Measurements from ENCODE around the gene IL31. TPM values are rescaled to one million over a fixed set of nuclear protein-coding genes. Genes with fewer than 3 reads are reported as not detected.

IL31 gene
- total RNA-seq, 1 donor from 2014 or later, result not detected

DNA sequence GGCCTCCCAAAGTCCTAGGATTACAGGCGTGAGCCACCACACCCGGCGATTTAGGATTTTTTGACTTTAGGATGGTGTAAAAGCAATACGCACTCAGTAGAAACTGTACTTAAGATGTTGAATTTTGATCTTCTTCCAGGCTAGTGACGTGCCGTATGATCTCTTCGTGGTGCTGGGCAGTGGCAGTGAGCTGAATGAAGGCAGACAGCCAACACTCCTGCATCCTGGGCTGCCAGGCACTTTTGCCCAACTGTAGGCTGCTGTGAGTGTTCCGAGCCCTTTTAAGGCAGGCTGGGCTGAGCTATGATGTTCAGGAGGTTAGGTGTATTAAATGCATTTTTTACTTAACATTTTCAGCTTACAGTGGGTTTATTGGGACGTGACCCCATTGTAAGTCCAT is 21.3 kb downstream of the IL31 start:
- no peak for DNase-seq

DNA sequence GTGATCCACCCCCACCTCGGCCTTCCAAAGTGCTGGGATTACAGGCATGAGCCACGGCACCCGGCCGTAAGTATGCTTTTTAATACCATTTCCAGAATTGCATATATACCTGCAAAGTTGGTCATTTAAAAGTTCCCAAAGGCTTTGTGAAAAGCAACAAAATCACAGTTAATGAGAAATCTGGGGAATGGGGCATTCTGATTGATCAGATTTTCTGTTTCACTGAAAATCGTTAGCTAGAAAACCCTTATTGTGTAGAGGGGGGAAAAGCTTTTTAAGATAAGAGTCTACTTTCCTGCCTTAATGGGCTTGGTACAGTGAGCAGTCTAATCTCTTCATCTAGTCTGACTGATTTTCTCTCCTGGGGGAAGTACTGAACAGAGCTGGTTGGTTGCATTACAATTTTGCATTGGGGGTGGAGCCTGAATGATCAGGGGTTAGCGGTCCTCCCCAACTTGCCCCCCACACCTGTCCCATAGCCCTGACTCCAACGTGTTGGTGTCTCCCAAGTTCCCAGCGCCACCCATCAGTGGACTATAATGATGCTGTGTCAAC is 23.8 kb downstream of the IL31 start:
- no peak for DNase-seq

DNA sequence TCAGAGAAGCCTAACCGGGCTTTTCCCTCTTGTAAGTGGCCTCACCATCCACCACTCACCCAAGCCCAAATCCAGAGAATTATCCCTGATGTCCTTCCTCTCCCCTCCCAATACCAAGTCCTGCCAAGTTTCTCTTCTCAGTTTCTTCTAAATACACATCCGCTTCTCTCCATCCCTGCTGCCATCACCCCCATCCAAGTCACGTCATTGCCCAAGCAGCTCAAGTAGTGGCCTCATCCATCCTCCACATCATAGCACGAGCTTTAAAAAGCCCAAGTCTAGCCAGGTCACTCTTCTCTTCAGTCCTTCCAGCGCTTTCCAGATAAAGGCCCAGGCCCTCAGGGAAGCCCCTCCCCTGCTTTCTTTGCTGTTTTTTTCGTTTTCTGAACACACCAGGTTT is 25.4 kb downstream of the IL31 start:
- DNase-seq, result no peak

DNA sequence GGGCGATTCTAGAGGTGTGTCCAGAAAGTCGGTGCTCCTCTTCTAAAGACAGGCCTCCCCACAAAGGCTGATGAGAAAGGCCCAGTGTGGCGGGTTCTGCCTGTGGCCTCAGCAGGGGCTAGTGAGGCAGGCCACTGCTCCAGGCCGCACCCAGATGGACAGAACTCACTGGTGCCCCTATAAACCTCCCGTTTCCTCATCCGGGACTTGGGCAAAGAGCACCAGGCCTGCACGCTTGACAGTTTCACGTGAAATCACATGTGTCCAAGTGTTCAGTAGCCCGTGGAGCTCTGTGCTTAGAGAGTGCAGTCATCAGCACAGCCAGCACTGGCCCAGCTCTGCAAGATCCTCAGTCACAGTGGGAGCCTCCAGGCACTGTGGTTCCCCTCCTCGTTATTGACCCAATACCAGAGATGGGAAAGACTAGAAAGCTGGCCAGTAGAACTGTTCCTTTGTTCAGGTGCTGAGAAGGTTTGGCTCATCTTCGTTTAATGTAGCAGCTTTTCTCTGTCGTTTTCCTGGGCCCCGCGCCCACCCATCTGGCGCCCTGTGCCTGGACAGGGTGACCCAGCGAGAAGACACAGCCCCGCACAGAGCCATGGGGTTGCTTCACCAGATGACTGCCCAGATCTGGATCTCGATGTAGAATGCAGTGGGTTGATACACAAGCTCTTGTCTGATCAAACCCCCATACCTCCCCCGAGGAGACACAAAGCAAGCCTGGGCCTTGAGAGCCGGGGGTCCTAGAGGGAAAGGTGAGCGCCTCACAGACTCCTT is 26.3 kb downstream of the IL31 start:
- DNase-seq, result no peak

DNA sequence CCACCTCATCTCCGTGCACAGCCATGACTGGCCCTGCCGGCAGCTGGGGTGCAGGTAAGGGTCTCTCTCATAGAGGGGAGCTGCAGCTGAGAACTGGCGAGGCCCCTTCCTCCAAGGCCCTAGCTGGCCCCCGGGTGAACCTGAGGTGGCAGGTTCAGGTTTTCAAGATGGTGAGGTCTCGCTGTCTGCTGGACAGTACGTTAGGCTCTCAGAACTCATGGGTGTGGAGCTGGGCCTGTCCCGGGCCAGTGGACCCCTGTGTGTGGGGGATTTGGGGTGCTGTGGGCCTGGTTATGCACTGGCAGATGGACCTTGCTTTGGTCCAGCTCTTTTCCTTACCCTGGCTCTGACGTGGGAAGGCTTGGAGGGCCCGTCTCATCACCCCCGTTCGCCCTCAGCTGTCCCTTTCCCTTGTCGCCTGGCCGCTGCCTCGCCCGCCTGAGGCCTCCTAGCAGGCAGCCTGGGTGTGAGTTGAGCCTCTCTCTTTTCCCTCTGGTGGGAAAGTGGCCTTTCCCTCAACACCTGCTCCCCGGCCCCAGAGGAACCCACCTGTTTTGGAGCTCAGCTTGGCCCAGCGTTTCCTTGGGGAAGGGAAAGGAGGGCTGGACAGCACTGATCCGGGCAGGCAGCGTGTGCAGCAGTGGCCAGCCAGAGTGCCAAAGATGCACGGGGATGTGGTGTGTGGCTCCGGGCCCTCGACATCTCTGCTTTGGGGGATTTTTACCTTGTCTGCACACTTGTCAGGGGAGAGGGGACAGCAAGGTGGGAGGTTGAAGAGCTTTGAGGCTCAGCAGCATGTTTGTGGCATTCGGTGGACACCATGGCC is 28.3 kb downstream of the IL31 start:
- no peak for DNase-seq

DNA sequence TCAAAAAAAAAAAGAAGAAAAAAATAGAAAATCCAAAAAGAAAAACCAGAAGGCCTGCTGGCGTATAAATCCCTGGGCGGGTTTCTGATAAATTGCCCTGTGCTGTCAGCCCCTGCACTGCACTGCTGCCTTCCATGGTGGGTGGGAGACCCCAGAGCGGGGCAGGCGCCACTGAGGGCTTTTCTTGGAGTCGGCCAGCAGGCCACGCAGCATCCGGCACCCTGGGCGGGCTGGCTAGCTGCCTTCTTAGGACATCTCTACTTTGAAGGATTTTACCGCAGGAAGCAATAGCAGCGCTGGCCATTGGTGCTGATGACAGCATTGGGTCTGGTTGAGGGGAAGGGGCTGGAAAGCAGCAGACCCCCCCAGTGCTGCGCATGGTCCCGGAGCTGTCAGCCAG is 29.1 kb downstream of the IL31 start:
- no peak for DNase-seq

DNA sequence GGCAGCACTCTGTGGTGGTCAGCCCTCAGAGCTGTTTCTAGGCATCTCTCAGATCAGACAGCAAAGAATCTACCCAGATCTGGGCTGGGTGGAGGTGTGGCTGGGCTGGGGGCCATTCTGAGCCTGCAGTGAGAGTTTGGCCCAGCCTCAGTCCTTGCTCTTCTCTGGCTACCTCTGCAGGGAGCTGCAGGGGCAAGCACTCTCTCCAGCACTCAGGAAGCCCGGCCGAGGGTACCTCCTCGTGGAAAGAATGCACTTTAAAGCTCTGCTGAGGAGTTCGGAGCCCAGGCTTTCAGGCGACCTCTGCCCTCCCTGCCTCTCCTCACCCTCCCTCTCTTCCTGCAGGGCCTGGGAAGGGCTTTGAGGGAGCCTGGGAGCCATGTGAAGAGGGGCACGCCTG is 31.2 kb downstream of the IL31 start:
- DNase-seq, result no peak

DNA sequence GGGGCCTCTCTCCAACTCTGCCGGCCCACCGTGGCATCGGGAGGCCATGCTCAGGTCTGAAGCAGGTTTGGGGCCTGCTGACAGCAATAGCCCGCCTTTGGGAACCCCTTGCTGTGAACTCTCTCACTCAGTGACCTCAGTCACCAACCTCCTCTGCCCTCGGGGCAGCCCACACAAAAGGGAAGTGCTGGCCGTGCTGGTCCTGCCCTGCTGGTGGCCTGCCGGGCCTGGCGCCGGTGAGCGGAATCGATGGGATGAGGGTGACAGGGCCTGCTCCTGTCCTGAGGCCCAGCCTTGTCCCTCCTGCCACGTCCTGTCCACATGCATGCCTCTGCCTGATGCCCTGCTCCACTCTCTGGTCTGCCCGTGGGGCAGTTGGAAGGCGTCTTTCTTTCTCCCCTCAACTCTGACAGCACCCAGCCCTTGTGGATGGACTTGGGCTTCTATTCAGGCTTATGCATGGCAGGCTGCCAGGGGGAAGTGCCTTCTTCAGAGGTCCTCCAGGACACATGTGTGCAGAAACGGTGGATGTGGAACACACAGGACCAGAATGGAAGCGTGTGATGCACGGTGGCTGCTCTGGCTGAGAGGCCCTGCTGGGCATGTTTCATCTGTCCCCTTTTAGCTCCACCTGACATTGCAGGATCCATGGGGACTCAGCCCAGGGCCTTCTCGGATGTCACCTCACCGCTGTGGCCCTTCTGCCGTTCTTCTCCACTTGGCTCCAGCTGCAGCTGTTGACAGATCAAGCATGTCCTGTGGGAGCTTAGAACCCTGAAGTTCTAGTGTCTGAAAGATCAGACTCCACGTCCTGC is 31.9 kb downstream of the IL31 start:
- no peak for DNase-seq

DNA sequence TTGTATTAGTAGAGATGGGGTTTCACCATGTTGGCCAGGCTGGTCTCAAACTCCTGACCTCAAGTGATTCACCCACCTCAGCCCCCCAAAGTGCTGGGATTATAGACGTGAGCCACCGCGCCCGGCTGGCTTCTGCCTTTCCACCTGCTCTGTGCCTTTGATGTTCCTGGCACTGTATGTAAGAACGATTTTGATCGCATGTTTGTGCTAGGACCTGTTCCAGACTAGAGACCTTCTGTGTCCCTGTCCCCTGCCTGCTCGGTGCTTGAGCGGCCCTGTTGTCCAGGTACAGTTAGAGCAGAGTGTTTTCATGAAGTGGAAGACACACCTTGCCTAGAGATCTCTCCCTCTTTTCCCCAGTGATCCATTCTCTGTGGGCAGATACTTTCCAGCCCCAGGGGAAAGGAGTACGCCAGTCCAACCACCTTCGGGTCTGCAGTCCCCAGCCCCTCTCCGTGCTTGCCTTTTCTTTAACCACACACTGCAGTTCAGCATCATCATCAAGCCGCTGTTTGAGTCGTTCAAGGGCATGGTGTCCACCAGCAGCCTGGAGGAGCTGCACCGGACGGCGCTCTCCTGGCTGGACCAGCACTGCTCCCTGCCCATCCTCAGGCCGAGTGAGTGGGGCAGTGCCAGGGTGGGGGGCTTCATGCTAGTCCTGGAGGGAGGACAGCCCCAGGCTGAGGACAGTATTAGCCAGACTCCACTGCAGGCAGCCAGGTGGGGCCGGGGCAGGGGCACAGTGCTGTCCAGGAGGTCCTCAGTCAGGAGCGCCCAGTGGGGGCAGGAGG is 33.4 kb downstream of the IL31 start:
- no peak for DNase-seq

DNA sequence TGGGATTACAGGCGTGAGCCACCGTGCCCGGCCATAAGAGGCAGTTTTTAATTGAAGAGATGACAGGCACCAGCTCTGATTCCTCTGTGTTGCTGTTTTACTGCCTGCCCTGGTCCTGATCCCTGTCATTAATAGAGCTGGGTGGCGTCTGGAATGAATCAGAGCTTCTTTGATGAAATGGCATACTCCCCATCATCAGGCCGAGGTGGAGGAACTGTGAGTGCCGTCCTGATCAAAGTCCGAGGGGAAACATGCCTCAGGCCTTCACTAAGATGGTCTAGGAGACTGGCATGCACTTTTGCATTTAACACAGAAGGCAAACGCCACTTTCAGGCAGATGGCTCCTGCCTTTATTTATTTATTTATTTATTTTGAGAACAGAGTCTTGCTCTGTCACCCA is 34.1 kb downstream of the IL31 start:
- DNase-seq, result no peak

DNA sequence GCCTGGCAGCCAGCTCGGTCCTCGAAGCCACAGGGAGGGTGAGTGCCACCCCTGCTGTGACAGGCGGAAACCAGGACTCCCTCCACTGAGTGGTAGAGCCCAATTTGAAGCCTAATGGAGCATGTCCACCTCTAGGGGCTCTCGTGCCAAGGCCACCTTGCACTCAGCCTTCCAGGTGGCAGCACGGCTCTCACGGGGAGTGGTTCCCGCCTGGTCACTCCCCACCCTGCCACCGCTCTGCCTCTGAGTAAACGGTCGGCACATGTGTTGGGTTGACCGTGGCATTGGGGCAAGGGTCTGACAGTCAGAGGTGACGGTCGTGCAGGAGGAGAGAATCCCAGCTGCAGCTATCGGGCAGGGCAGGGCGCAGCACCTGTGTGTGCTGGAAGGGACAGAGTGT is 34.8 kb downstream of the IL31 start:
- no peak for DNase-seq

DNA sequence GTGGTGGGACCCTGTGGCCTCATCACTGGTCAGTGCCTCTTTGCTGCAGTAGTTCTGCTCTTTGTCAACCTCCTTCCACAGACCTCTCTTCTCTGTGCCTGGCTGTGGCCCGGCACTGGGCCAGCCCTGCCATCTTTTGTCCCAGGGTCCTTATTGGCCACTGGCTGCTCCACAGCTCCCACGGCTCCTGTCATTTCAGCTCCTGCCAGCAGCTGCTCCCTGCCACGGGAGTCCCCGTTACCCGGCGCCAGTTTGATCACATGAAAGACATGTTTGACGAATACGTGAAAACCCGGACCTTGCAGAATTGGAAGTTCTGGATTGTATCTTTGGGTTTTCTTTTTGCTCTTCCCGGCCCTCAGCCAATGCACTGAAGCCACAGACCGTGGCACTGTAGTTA is 35.4 kb downstream of the IL31 start:
- no peak for DNase-seq

DNA sequence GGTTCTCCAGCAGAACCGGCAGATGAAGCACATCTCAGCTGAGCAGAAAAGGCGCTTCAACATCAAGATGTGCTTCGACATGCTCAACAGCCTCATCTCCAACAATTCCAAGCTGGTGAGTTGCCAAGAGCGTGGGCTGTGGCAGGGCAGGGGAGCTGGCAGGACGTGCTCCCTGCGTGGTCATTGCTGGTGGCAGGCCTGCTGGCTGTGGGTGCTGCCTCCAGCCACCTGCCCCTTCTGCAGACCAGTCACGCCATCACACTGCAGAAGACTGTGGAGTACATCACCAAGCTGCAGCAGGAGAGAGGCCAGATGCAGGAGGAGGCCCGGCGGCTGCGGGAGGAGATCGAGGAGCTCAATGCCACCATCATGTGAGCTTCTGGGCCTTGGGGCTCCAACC is 35.8 kb downstream of the IL31 start:
- DNase-seq, result no peak

DNA sequence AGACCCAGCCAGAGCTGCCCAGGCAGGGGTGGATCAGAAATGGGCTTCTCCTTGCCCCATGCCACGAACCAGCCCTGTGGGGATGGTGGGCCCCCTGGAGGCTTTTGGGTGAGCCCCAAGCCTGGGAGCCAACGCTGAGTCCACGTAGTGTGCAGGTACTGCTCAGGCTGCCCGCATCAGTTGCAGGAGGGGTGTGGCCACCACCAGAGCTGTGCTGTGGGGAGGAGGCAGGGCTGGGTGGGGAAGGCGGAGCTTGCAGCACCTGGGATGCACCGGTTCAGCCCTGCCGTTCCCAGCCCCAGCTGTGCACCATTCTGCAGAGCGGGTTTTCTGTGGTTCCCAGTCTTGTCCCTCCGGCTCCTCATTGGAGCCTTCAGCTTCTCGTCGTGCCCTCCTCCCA is 36.3 kb downstream of the IL31 start:
- no peak for DNase-seq

DNA sequence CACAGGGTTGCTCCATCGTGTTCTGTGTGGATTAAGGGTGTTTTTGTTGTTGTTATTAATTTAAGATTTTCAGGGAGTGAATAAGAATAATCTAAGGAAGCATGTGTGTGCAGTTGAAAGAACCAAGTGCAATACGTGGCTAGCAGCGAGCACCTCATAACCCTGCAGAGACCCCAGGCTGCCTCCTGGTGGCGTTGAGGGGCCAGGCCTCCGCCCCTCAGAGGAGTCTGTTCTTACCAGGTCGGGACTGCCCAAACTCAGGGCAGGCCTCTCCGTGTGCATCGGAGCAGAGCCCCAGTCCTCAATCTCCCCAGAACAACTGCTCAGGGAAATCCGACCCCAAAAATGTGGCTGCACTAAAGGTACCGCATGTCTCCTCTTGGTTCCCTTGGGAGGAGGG is 36.8 kb downstream of the IL31 start:
- no peak for DNase-seq

DNA sequence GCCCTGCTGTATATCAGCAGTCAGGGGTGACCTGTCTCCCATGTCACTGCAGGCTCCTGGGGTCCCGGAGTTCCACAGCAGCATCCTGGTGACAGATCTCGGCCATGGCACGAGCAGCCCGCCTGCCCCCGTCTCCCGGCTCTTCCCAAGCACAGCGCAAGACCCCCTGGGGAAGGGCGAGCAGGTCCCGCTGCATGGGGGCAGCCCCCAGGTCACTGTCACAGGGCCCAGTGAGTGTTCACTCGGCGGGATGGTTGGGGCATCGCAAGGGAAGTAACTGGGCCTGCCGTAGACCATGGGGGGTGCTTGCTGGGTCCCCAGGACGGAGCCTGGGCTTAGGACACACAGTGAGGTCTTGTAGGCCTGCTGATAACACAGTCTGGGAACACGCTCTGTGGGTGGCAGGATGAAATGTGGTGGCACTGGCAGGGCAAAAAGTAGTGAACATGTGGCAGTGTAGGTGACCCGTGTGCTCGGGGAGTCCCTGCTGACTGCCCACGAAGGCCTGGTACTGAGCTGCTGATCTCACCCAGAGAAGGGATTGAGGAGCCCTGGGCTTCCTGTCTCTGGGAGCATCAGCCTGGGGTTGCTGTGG is 38.5 kb downstream of the IL31 start:
- DNase-seq, result no peak

DNA sequence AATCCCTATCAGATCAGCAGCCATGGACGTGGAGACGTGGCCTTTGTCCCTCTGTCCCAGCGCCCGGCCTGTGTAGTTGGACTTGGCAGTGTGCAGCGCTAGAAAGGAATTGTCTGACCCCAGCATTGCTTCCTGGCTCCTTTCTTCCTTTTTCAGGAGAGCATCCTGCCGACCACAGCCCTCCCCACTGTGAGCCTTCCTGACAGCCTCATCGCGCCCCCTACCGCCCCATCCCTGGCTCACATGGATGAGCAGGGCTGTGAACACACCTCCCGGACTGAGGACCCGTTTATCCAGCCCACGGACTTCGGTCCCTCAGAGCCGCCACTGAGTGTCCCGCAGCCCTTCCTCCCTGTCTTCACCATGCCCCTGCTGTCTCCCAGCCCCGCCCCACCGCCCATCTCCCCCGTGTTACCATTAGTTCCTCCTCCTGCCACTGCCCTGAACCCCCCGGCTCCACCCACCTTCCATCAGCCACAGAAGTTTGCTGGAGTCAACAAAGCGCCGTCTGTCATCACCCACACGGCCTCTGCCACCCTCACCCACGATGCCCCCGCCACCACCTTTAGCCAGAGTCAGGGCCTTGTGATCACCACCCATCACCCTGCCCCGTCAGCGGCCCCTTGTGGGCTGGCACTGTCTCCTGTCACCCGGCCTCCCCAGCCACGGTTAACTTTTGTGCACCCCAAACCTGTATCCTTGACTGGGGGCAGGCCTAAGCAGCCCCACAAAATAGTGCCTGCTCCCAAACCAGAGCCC is 40.6 kb downstream of the IL31 start:
- no peak for DNase-seq

DNA sequence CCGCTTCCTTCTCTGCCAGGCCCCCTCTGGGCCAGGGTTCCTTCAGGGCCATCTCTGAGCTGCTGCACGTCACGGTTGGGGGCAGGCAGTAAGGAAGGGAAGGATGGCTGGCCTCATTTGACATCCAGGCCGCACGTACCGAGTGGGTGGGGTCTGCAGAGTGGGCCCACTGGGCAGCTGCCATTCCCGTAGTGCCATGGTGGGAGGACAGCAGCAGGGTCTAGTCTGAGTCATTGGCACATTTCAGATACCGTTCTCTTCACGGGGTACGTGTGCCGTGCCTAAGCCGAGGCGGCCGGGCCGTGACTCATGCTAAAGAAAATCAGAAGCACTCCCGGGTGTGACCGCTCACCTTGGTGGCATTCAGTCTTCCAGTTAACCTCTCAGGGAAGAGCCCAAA is 43.9 kb downstream of the IL31 start:
- no peak for DNase-seq

DNA sequence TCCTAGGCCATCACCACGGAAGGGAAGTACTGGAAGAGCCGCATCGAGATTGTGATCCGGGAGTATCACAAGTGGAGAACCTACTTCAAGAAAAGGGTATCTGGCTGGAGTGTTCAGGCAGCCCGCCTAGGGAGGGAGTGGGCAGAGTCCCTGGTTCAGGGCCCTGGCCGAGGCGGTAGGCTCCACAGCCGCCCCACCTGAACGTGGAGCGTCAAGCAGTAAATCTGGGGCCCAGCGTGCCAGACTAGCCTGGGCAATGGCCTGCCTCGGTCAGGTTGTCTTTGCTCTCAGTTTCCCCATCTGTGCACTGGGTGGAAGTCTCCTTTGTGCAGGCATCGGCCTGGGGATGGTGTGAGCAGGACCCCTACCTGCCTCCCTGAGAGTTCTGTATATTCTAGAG is 44.9 kb downstream of the IL31 start:
- DNase-seq, result no peak

DNA sequence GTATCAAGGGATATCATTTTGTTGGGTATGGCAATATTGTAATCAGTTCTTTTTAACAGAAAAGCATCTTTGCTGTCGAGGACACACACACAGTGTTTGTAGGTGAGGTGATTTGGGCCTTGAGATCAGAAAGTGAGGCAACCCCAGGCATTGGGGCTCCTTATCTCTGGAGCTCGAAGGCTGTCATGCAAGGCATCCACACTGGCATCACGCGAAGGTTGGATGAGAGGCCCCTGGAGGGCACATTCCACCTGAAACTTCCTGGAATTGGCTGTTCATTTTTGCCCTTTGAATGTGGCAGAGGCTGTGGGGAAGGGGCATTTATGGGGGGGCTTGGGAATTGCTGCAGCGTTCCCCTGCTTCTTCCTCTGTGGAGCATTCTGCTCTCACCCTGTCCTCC is 45.5 kb downstream of the IL31 start:
- no peak for DNase-seq

DNA sequence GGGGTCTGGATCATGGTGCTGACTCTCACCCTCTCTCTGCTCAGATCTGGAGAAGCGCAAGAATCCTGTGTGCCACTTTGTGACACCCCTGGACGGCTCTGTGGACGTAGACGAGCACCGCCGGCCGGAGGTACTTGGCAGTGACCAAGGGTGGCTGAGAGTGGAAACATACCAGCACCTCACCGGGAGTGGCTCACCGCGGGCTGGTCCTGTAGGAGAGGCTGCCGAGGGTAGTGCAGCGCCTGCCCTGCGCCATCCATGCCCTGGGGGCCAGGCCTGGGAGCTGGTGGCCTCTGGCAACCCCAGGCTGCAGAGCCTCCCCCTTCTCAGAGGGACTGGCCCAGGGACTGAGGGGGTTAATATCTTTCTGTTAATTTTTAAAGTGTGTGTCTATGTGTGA is 46.2 kb downstream of the IL31 start:
- DNase-seq, result no peak
